AG04450 (cell line): Measurements from ENCODE around the gene ITIH5. TPM values are rescaled to one million over a fixed set of nuclear protein-coding genes. Genes with fewer than 3 reads are reported as not detected.

Experiments used
- CTCF ChIA-PET: fragments of 300-600, 350-600 bp; formaldehyde crosslinking; extraction: SDS; loops from one replicate; lab custom pipeline; 2022; ENCODE audit warnings: antibody characterized with exemption, inconsistent platforms; lab: Charles Lee
- POLR2A ChIA-PET: fragments of 350-600 bp; formaldehyde crosslinking; extraction: SDS; loops from one replicate; lab custom pipeline; 2021; ENCODE audit warnings: antibody characterized with exemption, inconsistent platforms; lab: Yijun Ruan, JAX
- DNase-seq: peaks from one replicate; pipeline ENCODE4 v3.0.0-alpha.2; 2011; ENCODE audit warnings: low read depth, low spot score
- H3K27ac ChIP-seq: one replicate; pipeline ENCODE4 v1.5.1; 2012; ENCODE audit warnings: low read depth, low read length, control low read depth
- H3K27me3 ChIP-seq: one replicate; pipeline ENCODE4 v1.6.0; 2012; ENCODE audit warnings: low read length; ENCODE audit not compliant: control insufficient read depth, insufficient read depth
- H3K4me3 ChIP-seq: 2 replicates; pipeline ENCODE4 v1.5.1; 2011; ENCODE audit warnings: mild to moderate bottlenecking, low read depth, low read length, control low read depth
- H3K9me3 ChIP-seq: 2 replicates; pipeline ENCODE4 v1.5.1; 2012; ENCODE audit warnings: low read length; ENCODE audit not compliant: control insufficient read depth, insufficient read depth
- polyA plus RNA-seq: library from polyadenylated mRNA; depleted of rRNA; stranded (reverse); fragments of >200 nt; gene quantifications from 2 replicates; pipeline ENCODE4 v1.2.3, GENCODE V29; 2011
- TF ChIP-seq, protein P1 (sequence below): IDR thresholded peaks from 2 replicates; pipeline ENCODE4 v1.5.1; 2011; ENCODE audit warnings: low read depth, low read length, control low read depth, inconsistent platforms

ITIH5 gene
- polyA plus RNA-seq, 1 experiment: 0.11 TPM

DNA sequence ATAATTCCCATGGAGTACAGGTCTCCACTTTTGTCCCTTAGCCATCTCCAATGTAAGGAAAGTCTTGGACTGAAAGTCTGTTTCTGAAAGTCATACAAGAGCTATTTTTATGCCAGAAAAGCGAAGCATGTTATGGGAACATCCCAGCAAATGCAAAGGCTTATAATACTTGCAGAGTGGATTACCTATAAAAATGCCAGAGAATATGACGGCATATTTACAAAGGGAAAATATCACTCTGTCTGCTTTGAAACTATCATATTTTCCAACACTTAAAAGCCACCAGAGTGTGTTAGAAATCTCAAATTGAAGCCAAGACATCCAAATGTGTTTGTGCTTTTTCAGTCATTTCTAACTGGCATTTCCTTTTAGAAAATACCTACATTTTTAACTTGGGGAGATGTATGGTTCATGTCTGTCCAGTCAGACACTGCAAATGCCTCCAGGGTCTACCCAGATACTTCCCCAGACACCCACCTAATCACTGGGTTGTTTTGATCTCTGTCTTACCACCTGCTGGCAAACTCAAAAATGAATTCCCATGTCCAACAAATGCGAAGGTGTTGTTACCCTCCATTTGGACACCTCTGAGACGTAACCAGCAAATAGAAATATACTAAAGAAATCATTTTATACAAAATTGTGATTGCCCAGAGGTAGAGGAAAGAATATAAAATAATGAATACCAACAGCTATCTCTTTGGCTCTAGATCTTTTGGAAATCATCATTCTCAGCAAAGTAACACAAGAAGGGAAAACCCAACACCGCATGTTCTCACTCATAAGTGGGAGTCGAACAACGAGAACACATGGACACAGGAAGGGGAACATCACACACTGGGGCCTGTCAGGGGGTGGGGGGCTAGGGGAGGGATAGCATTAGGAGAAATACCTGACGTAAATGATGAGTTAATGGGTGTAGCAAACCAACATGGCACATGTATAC lies 37.6 kb upstream of the ITIH5 start:
- ChIA-PET POLR2A (no interaction called here), CTCF (interaction anchor here (2.9 kb wide), 1 partner anchor 17 kb away, joined by 19 read pairs; no protein-coding TSS in a partner anchor)
- no peaks in the 10 kb centered on the region for H3K9me3 ChIP-seq
- no peak for DNase-seq
- TF ChIP-seq, protein P1, sequence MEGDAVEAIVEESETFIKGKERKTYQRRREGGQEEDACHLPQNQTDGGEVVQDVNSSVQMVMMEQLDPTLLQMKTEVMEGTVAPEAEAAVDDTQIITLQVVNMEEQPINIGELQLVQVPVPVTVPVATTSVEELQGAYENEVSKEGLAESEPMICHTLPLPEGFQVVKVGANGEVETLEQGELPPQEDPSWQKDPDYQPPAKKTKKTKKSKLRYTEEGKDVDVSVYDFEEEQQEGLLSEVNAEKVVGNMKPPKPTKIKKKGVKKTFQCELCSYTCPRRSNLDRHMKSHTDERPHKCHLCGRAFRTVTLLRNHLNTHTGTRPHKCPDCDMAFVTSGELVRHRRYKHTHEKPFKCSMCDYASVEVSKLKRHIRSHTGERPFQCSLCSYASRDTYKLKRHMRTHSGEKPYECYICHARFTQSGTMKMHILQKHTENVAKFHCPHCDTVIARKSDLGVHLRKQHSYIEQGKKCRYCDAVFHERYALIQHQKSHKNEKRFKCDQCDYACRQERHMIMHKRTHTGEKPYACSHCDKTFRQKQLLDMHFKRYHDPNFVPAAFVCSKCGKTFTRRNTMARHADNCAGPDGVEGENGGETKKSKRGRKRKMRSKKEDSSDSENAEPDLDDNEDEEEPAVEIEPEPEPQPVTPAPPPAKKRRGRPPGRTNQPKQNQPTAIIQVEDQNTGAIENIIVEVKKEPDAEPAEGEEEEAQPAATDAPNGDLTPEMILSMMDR: no peak
- H3K27me3 ChIP-seq: peaks cover 2% of the 10 kb centered on the region
- H3K4me3 ChIP-seq: no peak overlapping the region
- no peak overlapping the region for H3K27ac ChIP-seq

- ChIA-PET CTCF (interaction anchor here (2.9 kb wide), 1 partner anchor 16 kb away, joined by 19 read pairs; no protein-coding TSS in a partner anchor), POLR2A (no interaction called here)
- Histone ChIP-seq H3K27me3 (peaks cover 2% of the 10 kb centered on the region), H3K9me3 (no peaks in the 10 kb centered on the region), H3K27ac (no peak within 1 kb of the TSS), H3K4me3 (no peak within 1 kb of the TSS)
- TF ChIP-seq, protein P1: no peak
- no peak for DNase-seq
These were observed 36.4 kb upstream of the ITIH5 start, which contains the start of gene ITIH2 for GRCh38 chr10:7703140-7703539. Gene ITIH2, plus strand, starts transcription at chr10:7703316. Its CDS starts 119 bp downstream, at chr10:7703435.

- H3K4me3 ChIP-seq: no peak overlapping the region
- ChIA-PET POLR2A (no interaction called here), CTCF (interaction anchor here (0.8 to 2.9 kb wide), 2 partner anchors 15 to 177 kb away, joined by 3 to 19 read pairs; no protein-coding TSS in a partner anchor)
- H3K9me3 ChIP-seq: no peaks in the 10 kb centered on the region
- H3K27me3 ChIP-seq: peaks cover 2% of the 10 kb centered on the region
- H3K27ac ChIP-seq: no peak overlapping the region
- TF ChIP-seq, protein P1: no peak
- DNase-seq: no peak
These were observed 35.6 kb upstream of the ITIH5 start for GRCh38 chr10:7702288-7702812.

GRCh38 chr10:7701158-7701742 lies 34.5 kb upstream of the ITIH5 start:
- no peaks in the 10 kb centered on the region for H3K27me3 ChIP-seq
- ChIA-PET POLR2A (interaction anchor here (0.7 kb wide), 1 partner anchor 87 kb away, joined by 6 read pairs; the partner anchor contains the start of genes ATP5F1C and KIN), CTCF (no interaction called here)
- H3K4me3 ChIP-seq: no peak overlapping the region
- H3K27ac ChIP-seq: no peak overlapping the region
- no peaks in the 10 kb centered on the region for H3K9me3 ChIP-seq
- TF ChIP-seq, protein P1: no peak
- no peak for DNase-seq
